Measurements from ENCODE around the gene DMXL1. TPM values are rescaled to one million over a fixed set of nuclear protein-coding genes. Genes with fewer than 3 reads are reported as not detected.

DMXL1 gene
- total and polyA plus RNA-seq, 9 donors = 16.2 to 32.4 (median 19.3) TPM

DNA sequence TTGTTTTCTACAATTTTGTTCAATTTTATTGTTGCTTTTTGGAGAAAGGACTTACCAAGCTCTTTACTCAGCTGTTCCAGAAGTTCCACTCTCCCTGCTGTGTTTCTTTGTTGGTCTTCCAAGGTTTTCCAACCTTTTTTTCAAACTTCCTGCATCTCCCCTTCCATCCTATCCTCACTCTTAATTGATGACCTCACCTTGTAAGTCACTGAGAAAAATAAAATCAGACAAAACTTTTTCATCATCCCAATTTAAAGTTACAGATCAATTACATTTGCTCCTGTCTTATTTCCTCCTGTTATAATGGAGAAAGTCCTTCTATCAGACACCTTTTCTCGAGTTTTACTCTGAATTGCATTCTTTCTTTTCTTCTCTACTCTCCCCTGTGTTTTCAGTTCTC, 121.1 kb downstream of the DMXL1 start:
- Histone ChIP-seq H3K27ac (ENCODE audit: low read length) (no peak overlapping the region), H3K9me3 (replicated peaks; ENCODE audit: control insufficient read depth, low read depth, low read length) (no peaks in the 10 kb centered on the region), H3K27me3 (ENCODE audit: control insufficient read depth, insufficient read depth, low read length) (no peaks in the 10 kb centered on the region), H3K4me3 (ENCODE audit: low read length) (no peak overlapping the region), H3K4me1 (ENCODE audit: control insufficient read depth, insufficient read depth, low read length) (no peaks in the 10 kb centered on the region), H3K36me3 (ENCODE audit: control insufficient read depth, insufficient read depth, low read length) (peaks cover 3% of the 10 kb centered on the region)
- WGBS (ENCODE audit: insufficient coverage) = 83% methylated on average over 1 of the region's 1 CpG
- DNase-seq = no peak

DNA sequence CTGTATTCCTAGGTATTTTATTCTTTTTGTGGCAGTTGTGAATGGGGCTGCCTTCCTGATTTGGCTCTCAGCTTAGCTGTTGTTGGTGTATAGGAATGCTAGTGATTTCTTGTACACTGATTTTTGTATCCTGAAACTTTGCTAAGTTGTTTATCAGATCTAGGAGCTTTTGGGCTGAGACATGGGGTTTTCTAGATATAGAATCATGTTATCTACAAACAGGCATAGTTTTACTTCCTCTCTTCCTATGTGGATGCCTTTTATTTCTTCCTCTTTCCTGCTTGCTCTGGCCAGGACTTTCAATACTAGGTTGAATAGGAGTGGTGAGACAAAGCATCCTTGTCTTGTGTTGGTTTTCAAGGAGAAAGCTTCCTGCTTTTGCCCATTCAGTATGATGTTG, 129.9 kb downstream of the DMXL1 start:
- H3K27ac ChIP-seq (ENCODE audit: low read length) = no peak overlapping the region
- H3K4me3 ChIP-seq (ENCODE audit: low read length) = no peak overlapping the region
- peak; percentile 1 for DNase-seq
- H3K4me1 ChIP-seq (ENCODE audit: control insufficient read depth, insufficient read depth, low read length) = no peaks in the 10 kb centered on the region
- H3K36me3 ChIP-seq (ENCODE audit: control insufficient read depth, insufficient read depth, low read length) = peaks cover 23% of the 10 kb centered on the region
- H3K9me3 ChIP-seq (replicated peaks; ENCODE audit: control insufficient read depth, low read depth, low read length) = peaks cover 2% of the 10 kb centered on the region
- no peaks in the 10 kb centered on the region for H3K27me3 ChIP-seq (ENCODE audit: control insufficient read depth, insufficient read depth, low read length)

DNA sequence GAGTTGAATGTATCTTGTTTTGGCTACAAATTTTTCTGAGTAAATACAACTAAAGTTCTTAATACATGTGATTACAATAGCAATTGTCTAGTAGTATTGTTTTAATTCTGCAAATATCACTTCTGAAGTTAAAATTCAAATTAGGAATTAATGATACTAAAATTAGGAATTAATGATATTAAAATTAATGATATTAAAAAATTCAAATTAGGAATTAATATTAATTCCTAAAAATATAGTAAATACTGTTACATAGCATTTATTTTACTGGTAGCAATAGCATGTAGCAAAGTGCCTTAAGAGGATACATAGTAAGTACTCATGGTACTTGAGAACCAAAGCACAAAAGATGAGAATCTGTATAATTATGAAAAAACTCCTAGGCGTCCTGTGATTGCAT, 136.2 kb downstream of the DMXL1 start:
- no CpG with 5 or more reads among the region's 1 CpG for WGBS (ENCODE audit: insufficient coverage)
- Histone ChIP-seq H3K27ac (ENCODE audit: low read length) (no peak overlapping the region), H3K4me3 (ENCODE audit: low read length) (no peak overlapping the region), H3K9me3 (replicated peaks; ENCODE audit: control insufficient read depth, low read depth, low read length) (no peaks in the 10 kb centered on the region), H3K27me3 (ENCODE audit: control insufficient read depth, insufficient read depth, low read length) (no peaks in the 10 kb centered on the region), H3K36me3 (ENCODE audit: control insufficient read depth, insufficient read depth, low read length) (peaks cover 4% of the 10 kb centered on the region), H3K4me1 (ENCODE audit: control insufficient read depth, insufficient read depth, low read length) (no peaks in the 10 kb centered on the region)
- no peak for DNase-seq

DNA sequence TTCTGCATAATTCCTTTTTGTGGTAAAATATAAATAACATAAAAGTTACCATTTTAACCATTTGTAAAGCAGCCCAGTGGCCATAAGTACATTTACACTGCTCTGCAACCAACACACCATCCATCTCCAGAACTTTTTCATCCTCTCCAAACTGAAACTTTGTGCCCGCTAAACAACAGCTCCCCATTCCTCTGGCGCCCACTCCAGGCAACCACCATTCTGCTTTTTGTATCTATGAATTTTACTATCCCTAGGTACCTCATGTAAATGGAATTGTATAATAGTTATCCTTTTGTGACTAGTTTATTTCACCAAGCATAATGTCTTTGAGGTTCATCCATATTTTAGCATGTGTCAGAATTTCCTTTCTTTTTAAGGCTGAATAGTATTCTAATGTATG, 141.1 kb downstream of the DMXL1 start:
- DNase-seq = no peak
- no peaks in the 10 kb centered on the region for H3K36me3 ChIP-seq (ENCODE audit: control insufficient read depth, insufficient read depth, low read length)
- H3K9me3 ChIP-seq (replicated peaks; ENCODE audit: control insufficient read depth, low read depth, low read length) = no peaks in the 10 kb centered on the region
- no peak overlapping the region for H3K27ac ChIP-seq (ENCODE audit: low read length)
- no peaks in the 10 kb centered on the region for H3K27me3 ChIP-seq (ENCODE audit: control insufficient read depth, insufficient read depth, low read length)
- WGBS (ENCODE audit: insufficient coverage) = no CpG with 5 or more reads among the region's 2 CpGs
- no peak overlapping the region for H3K4me3 ChIP-seq (ENCODE audit: low read length)
- H3K4me1 ChIP-seq (ENCODE audit: control insufficient read depth, insufficient read depth, low read length) = no peaks in the 10 kb centered on the region

DNA sequence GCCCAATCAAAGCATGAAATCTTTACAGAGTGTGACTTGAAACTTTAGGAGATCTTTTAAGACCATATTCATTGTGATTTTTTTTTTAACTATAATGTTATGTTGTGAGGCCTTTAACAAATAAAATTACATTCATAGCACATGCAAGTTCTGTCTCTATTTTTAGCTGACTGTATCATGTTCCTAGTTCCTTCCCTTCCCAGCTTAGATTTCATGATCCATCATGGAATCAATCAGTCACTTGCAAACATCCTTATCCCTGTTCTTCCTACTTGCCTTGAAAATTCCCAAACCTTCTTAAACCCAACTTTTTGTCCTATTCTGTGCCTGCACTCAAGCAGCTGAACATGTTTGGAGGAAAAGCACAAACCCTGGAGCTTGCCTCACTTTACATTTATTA, 141.8 kb downstream of the DMXL1 start:
- DNase-seq = peak; percentile 26
- H3K9me3 ChIP-seq (replicated peaks; ENCODE audit: control insufficient read depth, low read depth, low read length) = no peaks in the 10 kb centered on the region
- no peak overlapping the region for H3K4me3 ChIP-seq (ENCODE audit: low read length)
- H3K36me3 ChIP-seq (ENCODE audit: control insufficient read depth, insufficient read depth, low read length) = no peaks in the 10 kb centered on the region
- H3K27ac ChIP-seq (ENCODE audit: low read length) = no peak overlapping the region
- H3K4me1 ChIP-seq (ENCODE audit: control insufficient read depth, insufficient read depth, low read length) = no peaks in the 10 kb centered on the region
- H3K27me3 ChIP-seq (ENCODE audit: control insufficient read depth, insufficient read depth, low read length) = no peaks in the 10 kb centered on the region

DNA sequence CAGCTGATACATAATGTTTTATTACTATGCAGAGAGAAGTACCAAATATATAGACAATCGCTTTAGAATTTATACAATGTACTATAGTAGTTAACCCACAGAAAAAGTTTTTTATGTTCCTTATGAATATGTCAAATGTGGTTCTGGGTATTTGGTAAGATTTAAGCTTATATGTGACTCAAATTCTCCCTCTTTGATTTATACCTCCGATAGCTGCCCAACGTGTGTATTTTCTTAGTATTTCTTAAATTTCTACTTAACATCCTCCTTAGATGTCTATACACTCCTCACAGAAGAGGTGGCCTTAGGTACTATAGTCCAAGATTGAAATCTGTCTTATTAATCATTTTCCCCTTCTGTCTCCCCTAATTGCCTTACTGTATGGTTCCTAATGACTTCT, 146.3 kb downstream of the DMXL1 start:
- peaks cover 2% of the 10 kb centered on the region for H3K36me3 ChIP-seq (ENCODE audit: control insufficient read depth, insufficient read depth, low read length)

DNA sequence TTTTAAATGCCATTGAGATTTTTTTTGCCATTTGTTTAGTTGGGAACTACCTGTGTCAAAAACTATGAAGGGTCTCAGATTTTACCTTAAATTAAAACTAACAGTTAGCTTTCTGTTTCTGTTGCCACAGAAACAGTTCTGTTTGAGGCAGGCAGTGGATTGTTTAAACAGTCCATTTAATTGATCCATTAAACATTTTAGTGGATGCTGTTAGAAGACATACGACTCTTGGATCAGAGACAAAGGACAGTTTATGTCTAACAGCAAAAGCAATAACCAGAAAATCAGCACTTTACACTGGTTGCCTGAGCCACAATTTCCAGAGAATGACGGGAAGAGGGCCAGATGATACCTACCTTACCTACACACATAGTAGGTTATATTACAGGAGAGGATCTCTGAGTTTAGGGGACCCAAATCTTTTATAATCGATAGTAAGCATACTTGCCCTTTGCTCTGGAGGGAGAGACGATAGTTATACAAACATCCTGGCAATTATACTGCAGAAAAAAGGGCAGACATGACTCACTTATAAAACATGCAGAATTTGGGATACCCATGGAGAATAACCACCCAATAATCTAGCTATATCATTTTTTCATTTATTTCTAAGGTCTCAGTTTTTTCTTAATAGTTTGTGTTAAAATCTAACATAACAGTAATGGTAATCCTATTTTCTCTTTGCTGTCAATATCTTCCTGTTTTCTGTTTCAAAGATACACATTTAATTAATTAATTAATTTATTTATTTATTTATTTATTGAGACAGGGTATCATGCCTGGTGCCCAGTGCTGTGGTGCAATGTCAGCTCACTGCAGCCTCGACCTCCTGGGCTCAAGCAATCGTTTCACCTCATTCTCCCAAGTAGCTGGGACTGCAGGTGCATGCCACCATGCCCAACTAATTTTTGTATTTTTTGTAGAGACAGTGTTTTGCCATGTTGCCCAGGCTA, 148.2 kb downstream of the DMXL1 start:
- no peak overlapping the region for H3K4me3 ChIP-seq (ENCODE audit: low read length)
- no peak for DNase-seq
- H3K27me3 ChIP-seq (ENCODE audit: control insufficient read depth, insufficient read depth, low read length) = no peaks in the 10 kb centered on the region
- no peak overlapping the region for H3K27ac ChIP-seq (ENCODE audit: low read length)
- H3K36me3 ChIP-seq (ENCODE audit: control insufficient read depth, insufficient read depth, low read length) = peaks cover 4% of the 10 kb centered on the region
- H3K4me1 ChIP-seq (ENCODE audit: control insufficient read depth, insufficient read depth, low read length) = no peaks in the 10 kb centered on the region
- no CpG with 5 or more reads among the region's 6 CpGs for WGBS (ENCODE audit: insufficient coverage)
- no peaks in the 10 kb centered on the region for H3K9me3 ChIP-seq (replicated peaks; ENCODE audit: control insufficient read depth, low read depth, low read length)

More for the DNA sequence above, 146.3 kb downstream of the DMXL1 start:
- no peak for DNase-seq
- no CpG with 5 or more reads among the region's 3 CpGs for WGBS (ENCODE audit: insufficient coverage)
- Histone ChIP-seq H3K9me3 (replicated peaks; ENCODE audit: control insufficient read depth, low read depth, low read length) (no peaks in the 10 kb centered on the region), H3K4me3 (ENCODE audit: low read length) (no peak overlapping the region), H3K27ac (ENCODE audit: low read length) (no peak overlapping the region), H3K27me3 (ENCODE audit: control insufficient read depth, insufficient read depth, low read length) (no peaks in the 10 kb centered on the region), H3K4me1 (ENCODE audit: control insufficient read depth, insufficient read depth, low read length) (no peaks in the 10 kb centered on the region)

DNA sequence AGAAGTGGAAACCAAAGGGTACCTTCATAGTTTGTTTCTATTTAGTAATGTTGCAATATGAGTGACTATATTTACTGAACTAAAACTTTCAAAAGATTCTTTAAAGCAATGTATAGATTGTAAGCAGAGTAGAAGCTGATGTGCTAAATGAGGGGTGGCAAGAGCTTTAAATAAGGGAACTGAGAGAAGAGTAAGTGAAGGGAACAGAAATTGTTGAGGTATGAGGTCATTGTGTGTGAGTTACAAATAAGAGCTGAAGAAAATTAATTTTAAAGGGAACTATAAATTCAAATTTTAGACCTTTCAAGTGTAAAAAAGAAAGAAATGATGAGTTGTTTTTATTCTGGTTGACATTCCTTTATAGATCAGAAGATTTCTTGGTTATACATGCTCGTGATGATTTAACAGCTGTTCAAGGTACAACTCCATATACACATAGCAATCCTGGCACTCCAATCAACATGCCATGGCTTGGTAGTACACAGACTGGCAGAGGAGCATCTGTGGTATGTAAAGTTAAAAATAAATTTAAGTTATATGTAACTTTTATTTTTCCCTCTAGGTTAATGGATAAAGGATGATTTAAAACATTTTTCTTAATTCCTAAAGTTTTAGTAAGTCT, 149.8 kb downstream of the DMXL1 start:
- peak; percentile 15 for DNase-seq
- no peaks in the 10 kb centered on the region for H3K4me1 ChIP-seq (ENCODE audit: control insufficient read depth, insufficient read depth, low read length)
- no CpG with 5 or more reads among the region's 1 CpG for WGBS (ENCODE audit: insufficient coverage)
- no peaks in the 10 kb centered on the region for H3K27me3 ChIP-seq (ENCODE audit: control insufficient read depth, insufficient read depth, low read length)
- no peaks in the 10 kb centered on the region for H3K9me3 ChIP-seq (replicated peaks; ENCODE audit: control insufficient read depth, low read depth, low read length)
- no peak overlapping the region for H3K4me3 ChIP-seq (ENCODE audit: low read length)
- peaks cover 4% of the 10 kb centered on the region for H3K36me3 ChIP-seq (ENCODE audit: control insufficient read depth, insufficient read depth, low read length)
- no peak overlapping the region for H3K27ac ChIP-seq (ENCODE audit: low read length)

DNA sequence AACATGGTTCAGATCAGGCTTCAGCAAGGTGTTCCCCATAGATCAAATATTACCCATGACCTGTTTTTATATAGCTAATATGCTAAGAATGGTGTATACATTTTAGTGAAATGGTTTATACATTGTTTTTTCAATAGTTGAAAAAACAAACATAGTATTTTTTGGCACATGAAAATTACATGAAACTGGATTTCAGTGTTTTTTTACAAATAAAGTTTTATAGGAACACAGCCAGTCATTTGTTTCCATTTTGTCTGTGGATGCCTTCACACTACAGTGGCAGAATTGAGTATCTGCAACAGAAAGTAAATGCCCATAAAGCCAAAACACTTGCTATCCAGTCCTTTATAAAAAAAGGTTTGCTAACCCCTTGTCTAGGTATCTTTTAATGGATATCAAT, 150.4 kb downstream of the DMXL1 start:
- Histone ChIP-seq H3K36me3 (ENCODE audit: control insufficient read depth, insufficient read depth, low read length) (peaks cover 4% of the 10 kb centered on the region), H3K9me3 (replicated peaks; ENCODE audit: control insufficient read depth, low read depth, low read length) (no peaks in the 10 kb centered on the region), H3K27ac (ENCODE audit: low read length) (no peak overlapping the region), H3K4me3 (ENCODE audit: low read length) (no peak overlapping the region), H3K4me1 (ENCODE audit: control insufficient read depth, insufficient read depth, low read length) (no peaks in the 10 kb centered on the region), H3K27me3 (ENCODE audit: control insufficient read depth, insufficient read depth, low read length) (no peaks in the 10 kb centered on the region)
- no peak for DNase-seq

DNA sequence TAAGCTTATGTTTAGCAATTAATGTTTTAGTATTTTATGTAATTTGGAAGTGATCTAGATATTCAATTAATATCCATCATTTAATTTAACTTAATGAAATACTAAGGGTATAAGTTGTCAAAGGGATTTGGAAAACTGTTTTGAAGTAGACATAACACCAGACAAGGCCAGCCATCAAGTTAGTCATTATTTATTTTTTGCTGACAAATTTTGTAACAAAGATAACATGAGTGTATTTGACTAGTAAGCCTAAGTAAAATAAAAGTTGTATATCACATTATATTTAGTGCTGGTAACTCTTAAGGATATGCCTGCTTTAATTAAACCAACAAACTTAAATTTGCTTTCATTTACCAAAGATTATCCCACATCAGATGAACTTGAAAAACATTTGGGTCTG, 159.1 kb downstream of the DMXL1 start:
- Histone ChIP-seq H3K36me3 (ENCODE audit: control insufficient read depth, insufficient read depth, low read length) (peaks cover 5% of the 10 kb centered on the region), H3K9me3 (replicated peaks; ENCODE audit: control insufficient read depth, low read depth, low read length) (no peaks in the 10 kb centered on the region), H3K4me1 (ENCODE audit: control insufficient read depth, insufficient read depth, low read length) (no peaks in the 10 kb centered on the region), H3K27me3 (ENCODE audit: control insufficient read depth, insufficient read depth, low read length) (no peaks in the 10 kb centered on the region), H3K27ac (ENCODE audit: low read length) (no peak overlapping the region), H3K4me3 (ENCODE audit: low read length) (no peak overlapping the region)
- no peak for DNase-seq

All from muscle of leg (tissue), 11 donors.